Muscle of leg (tissue), 11 donors: ENCODE results near the gene DIP2C. TPM values are rescaled to one million over a fixed set of nuclear protein-coding genes. Genes with fewer than 3 reads are reported as not detected.

Experiments used
- DNase-seq: peaks from one replicate; pipeline ENCODE4 v3.0.0; 2013
- H3K27ac ChIP-seq: one replicate; pipeline ENCODE4 v1.5.1; 2013; ENCODE audit warnings: mild to moderate bottlenecking, low read length, control low read depth
- H3K27me3 ChIP-seq: one replicate; pipeline ENCODE4 v1.6.1; 2013; ENCODE audit warnings: low read length; ENCODE audit not compliant: control insufficient read depth, insufficient read depth
- H3K36me3 ChIP-seq: one replicate; pipeline ENCODE4 v1.6.1; 2013; ENCODE audit warnings: low read length; ENCODE audit not compliant: control insufficient read depth, insufficient read depth
- H3K4me1 ChIP-seq: one replicate; pipeline ENCODE4 v1.6.1; 2013; ENCODE audit warnings: low read length; ENCODE audit not compliant: control insufficient read depth, insufficient read depth
- H3K4me3 ChIP-seq: one replicate; pipeline ENCODE4 v1.5.1; 2013; ENCODE audit warnings: low read length, control low read depth
- H3K9me3 ChIP-seq: replicated peaks from 2 replicates; pipeline ENCODE4 v1.6.1; 2013; ENCODE audit warnings: low read depth, low read length; ENCODE audit not compliant: control insufficient read depth
- WGBS: methylation state at CpG from one replicate; pipeline ENCODE4 v1.1.5; 2013; ENCODE audit warnings: missing lambda C conversion rate; ENCODE audit not compliant: insufficient coverage; 5-methylcytosine and 5-hydroxymethylcytosine counted together
- polyA plus RNA-seq, 8 donors: library from polyadenylated mRNA; unstranded; fragments of 120-200 nt; gene quantifications; one replicate each; pipeline versions ENCODE4 v1.2.1 to v1.2.3, GENCODE V29; 2013; ENCODE audit warnings: inconsistent platforms in 1 of 8, low replicate concordance in 1 of 8; ENCODE audit not compliant: insufficient read length in 8 of 8, insufficient read depth in 1 of 8
- total RNA-seq: library from RNA; stranded (reverse); fragments of 120-200 nt; gene quantifications from one replicate; pipeline ENCODE4 v1.2.4, GENCODE V29; 2013

The DIP2C gene
- total and polyA plus RNA-seq, 9 donors: 15.1 to 30.8 (median 24.8) TPM

- WGBS: 88% methylated on average over 9 of the region's 13 CpGs
- H3K27me3 ChIP-seq: no peaks in the 10 kb centered on the region
- peaks cover 15% of the 10 kb centered on the region for H3K9me3 ChIP-seq
- H3K27ac ChIP-seq: peak overlapping the region; percentile 67
- peaks cover 18% of the 10 kb centered on the region for H3K4me1 ChIP-seq
- H3K36me3 ChIP-seq: no peaks in the 10 kb centered on the region
- DNase-seq: no peak
- H3K4me3 ChIP-seq: no peak overlapping the region
Measured at GRCh38 chr10:565676-566075, 123.8 kb downstream of the DIP2C start.

GRCh38 chr10:565146-565545 is 124.3 kb downstream of the DIP2C start:
- Histone ChIP-seq H3K4me3 (no peak overlapping the region), H3K36me3 (no peaks in the 10 kb centered on the region), H3K27me3 (no peaks in the 10 kb centered on the region), H3K9me3 (peaks cover 14% of the 10 kb centered on the region), H3K4me1 (peaks cover 18% of the 10 kb centered on the region), H3K27ac (no peak overlapping the region)
- 84% methylated on average over 4 of the region's 5 CpGs for WGBS
- peak; percentile 80 for DNase-seq

GRCh38 chr10:563827-564226 is 125.6 kb downstream of the DIP2C start:
- H3K27ac ChIP-seq: no peak overlapping the region
- DNase-seq: no peak
- H3K4me1 ChIP-seq: peaks cover 24% of the 10 kb centered on the region
- no peak overlapping the region for H3K4me3 ChIP-seq
- H3K27me3 ChIP-seq: no peaks in the 10 kb centered on the region
- 100% methylated on average over 1 of the region's 5 CpGs for WGBS
- peaks cover 10% of the 10 kb centered on the region for H3K9me3 ChIP-seq
- no peaks in the 10 kb centered on the region for H3K36me3 ChIP-seq

- H3K4me3 ChIP-seq: no peak overlapping the region
- no peaks in the 10 kb centered on the region for H3K36me3 ChIP-seq
- peaks cover 24% of the 10 kb centered on the region for H3K4me1 ChIP-seq
- peaks cover 10% of the 10 kb centered on the region for H3K9me3 ChIP-seq
- WGBS: no CpG with 5 or more reads among the region's 4 CpGs
- DNase-seq: no peak
- peak overlapping the region; percentile 20 for H3K27ac ChIP-seq
- no peaks in the 10 kb centered on the region for H3K27me3 ChIP-seq
Measured at GRCh38 chr10:562142-562541, 127.3 kb downstream of the DIP2C start.

- no peaks in the 10 kb centered on the region for H3K27me3 ChIP-seq
- H3K4me3 ChIP-seq: no peak overlapping the region
- H3K36me3 ChIP-seq: no peaks in the 10 kb centered on the region
- no peak for DNase-seq
- peak overlapping the region; percentile 42 for H3K27ac ChIP-seq
- peaks cover 10% of the 10 kb centered on the region for H3K9me3 ChIP-seq
- 64% methylated on average over 9 of the region's 12 CpGs for WGBS
- H3K4me1 ChIP-seq: peaks cover 29% of the 10 kb centered on the region
Measured at GRCh38 chr10:561721-562120, 127.7 kb downstream of the DIP2C start.

- no peaks in the 10 kb centered on the region for H3K36me3 ChIP-seq
- H3K27ac ChIP-seq: no peak overlapping the region
- peaks cover 29% of the 10 kb centered on the region for H3K4me1 ChIP-seq
- no peak overlapping the region for H3K4me3 ChIP-seq
- no peaks in the 10 kb centered on the region for H3K27me3 ChIP-seq
- 88% methylated on average over 6 of the region's 11 CpGs for WGBS
- H3K9me3 ChIP-seq: peaks cover 10% of the 10 kb centered on the region
- no peak for DNase-seq
Measured at GRCh38 chr10:560314-560992, 129.0 kb downstream of the DIP2C start.

- no peaks in the 10 kb centered on the region for H3K27me3 ChIP-seq
- no peak for DNase-seq
- no peaks in the 10 kb centered on the region for H3K36me3 ChIP-seq
- peaks cover 29% of the 10 kb centered on the region for H3K4me1 ChIP-seq
- peaks cover 10% of the 10 kb centered on the region for H3K9me3 ChIP-seq
- H3K4me3 ChIP-seq: no peak overlapping the region
- no peak overlapping the region for H3K27ac ChIP-seq
- WGBS: 32% methylated on average over 3 of the region's 8 CpGs
Measured at GRCh38 chr10:559767-560047, 129.8 kb downstream of the DIP2C start.

- H3K27me3 ChIP-seq: no peaks in the 10 kb centered on the region
- H3K36me3 ChIP-seq: no peaks in the 10 kb centered on the region
- no peak overlapping the region for H3K4me3 ChIP-seq
- H3K9me3 ChIP-seq: peaks cover 5% of the 10 kb centered on the region
- DNase-seq: no peak
- H3K4me1 ChIP-seq: peaks cover 32% of the 10 kb centered on the region
- WGBS: no CpG with 5 or more reads among the region's 19 CpGs
- H3K27ac ChIP-seq: no peak overlapping the region
Measured at GRCh38 chr10:558891-559766, 130.3 kb downstream of the DIP2C start.

GRCh38 chr10:558364-558763 is 131.1 kb downstream of the DIP2C start:
- H3K4me1 ChIP-seq: peaks cover 32% of the 10 kb centered on the region
- H3K9me3 ChIP-seq: no peaks in the 10 kb centered on the region
- H3K27me3 ChIP-seq: no peaks in the 10 kb centered on the region
- H3K27ac ChIP-seq: no peak overlapping the region
- H3K36me3 ChIP-seq: no peaks in the 10 kb centered on the region
- H3K4me3 ChIP-seq: no peak overlapping the region
- no peak for DNase-seq
- 77% methylated on average over 3 of the region's 17 CpGs for WGBS

GRCh38 chr10:557792-558328 is 131.6 kb downstream of the DIP2C start:
- peaks cover 33% of the 10 kb centered on the region for H3K4me1 ChIP-seq
- 80% methylated on average over 1 of the region's 10 CpGs for WGBS
- no peaks in the 10 kb centered on the region for H3K27me3 ChIP-seq
- H3K27ac ChIP-seq: no peak overlapping the region
- no peak overlapping the region for H3K4me3 ChIP-seq
- H3K36me3 ChIP-seq: no peaks in the 10 kb centered on the region
- no peak for DNase-seq
- no peaks in the 10 kb centered on the region for H3K9me3 ChIP-seq
